HEK293 (cell line): ENCODE results near the gene TMEM145.
A peak's percentile ranks its signal among the peaks of the same experiment; 100 is the strongest.
"Not testable (repeated sequence)": the region's sequence is repeated elsewhere in the genome, so short reads cannot be mapped to it uniquely, and the experiment has no call there.

Experiments
- CTCF ChIA-PET: fragments of 350-600 bp; formaldehyde crosslinking; extraction: SDS; loops from one replicate; lab custom pipeline; 2021; ENCODE audit warnings: antibody characterized with exemption; lab: Yijun Ruan, JAX
- POLR2A ChIA-PET: fragments of 300-600 bp; formaldehyde crosslinking; extraction: SDS; loops from one replicate; lab custom pipeline; 2020; ENCODE audit warnings: antibody characterized with exemption, inconsistent platforms; lab: Yijun Ruan, JAX
- H3K27ac ChIP-seq: fragments of 200-500 bp; sonication (Bioruptor generic); 2 replicates; pipeline ENCODE4 v1.5.1; 2014; ENCODE audit warnings: low read depth, low read length, control low read depth, inconsistent platforms; ENCODE audit errors: extremely low read depth
- H3K36me3 ChIP-seq, 2 experiments: fragments of 200-500 bp in 1 of 2; sonication (Bioruptor generic) in 1 of 2; 1 replicate in 1 of 2; 2 replicates in 1 of 2; pipeline ENCODE4 v1.5.1; 2014 to 2017; ENCODE audit warnings: inconsistent platforms in 2 of 2, low read length in 2 of 2; ENCODE audit not compliant: control insufficient read depth in 2 of 2, insufficient read depth in 1 of 2
- H3K4me1 ChIP-seq: fragments of 200-500 bp; sonication (Bioruptor generic); 2 replicates; pipeline ENCODE4 v1.5.1; 2014; ENCODE audit warnings: mild to moderate bottlenecking, low read length, inconsistent platforms; ENCODE audit not compliant: control insufficient read depth, insufficient read depth
- H3K4me3 ChIP-seq: 2 replicates; pipeline ENCODE4 v1.5.1; 2011; ENCODE audit warnings: low read depth, mild to moderate bottlenecking, control low read depth, low read length, moderate library complexity
- H3K9me3 ChIP-seq: fragments of 200-500 bp; sonication (Bioruptor generic); 2 replicates; pipeline ENCODE4 v1.5.1; 2014; ENCODE audit warnings: low read depth, low read length, inconsistent platforms; ENCODE audit not compliant: control insufficient read depth, insufficient read depth
- KLF16 ChIP-seq: fragments of 450-650 bp; formaldehyde crosslinking; IDR thresholded peaks from 2 replicates; pipeline ENCODE4 v1.5.1; 2017; ENCODE audit warnings: missing biosample characterization, missing genetic modification characterization
- KLF7 ChIP-seq: fragments of 450-650 bp; formaldehyde crosslinking; IDR thresholded peaks from 2 replicates; pipeline ENCODE4 v1.5.1; 2016; ENCODE audit warnings: missing biosample characterization, missing genetic modification characterization, borderline replicate concordance
- SP2 ChIP-seq: fragments of 450-650 bp; formaldehyde crosslinking; IDR thresholded peaks from 2 replicates; pipeline ENCODE4 v1.5.1; 2016; ENCODE audit warnings: missing biosample characterization, missing genetic modification characterization
- TRIM28 ChIP-seq: IDR thresholded peaks from 2 replicates; pipeline ENCODE4 v1.6.1; 2011; ENCODE audit warnings: low read length, control low read depth, borderline replicate concordance
- WT1 ChIP-seq: fragments of 450-650 bp; formaldehyde crosslinking; IDR thresholded peaks from 2 replicates; pipeline ENCODE4 v1.5.1; 2016; ENCODE audit warnings: missing biosample characterization, missing genetic modification characterization
- ZBTB20 ChIP-seq: fragments of 450-650 bp; formaldehyde crosslinking; IDR thresholded peaks from 2 replicates; pipeline ENCODE4 v1.5.1; 2016; ENCODE audit warnings: missing biosample characterization, missing genetic modification characterization
- ZFP37 ChIP-seq: fragments of 450-650 bp; formaldehyde crosslinking; IDR thresholded peaks from 2 replicates; pipeline ENCODE4 v1.5.1; 2016; ENCODE audit warnings: missing biosample characterization, missing genetic modification characterization
- ZNF112 ChIP-seq: fragments of 450-650 bp; formaldehyde crosslinking; IDR thresholded peaks from 2 replicates; pipeline ENCODE4 v1.5.0; 2017; ENCODE audit warnings: missing biosample characterization, missing genetic modification characterization
- ZNF121 ChIP-seq: fragments of 450-650 bp; formaldehyde crosslinking; IDR thresholded peaks from 2 replicates; pipeline ENCODE4 v1.5.1; 2016; ENCODE audit warnings: missing biosample characterization, missing genetic modification characterization
- ZNF2 ChIP-seq: fragments of 450-650 bp; formaldehyde crosslinking; IDR thresholded peaks from 2 replicates; pipeline ENCODE4 v1.5.1; 2016; ENCODE audit warnings: missing biosample characterization, missing genetic modification characterization
- ZNF391 ChIP-seq: fragments of 450-650 bp; formaldehyde crosslinking; IDR thresholded peaks from 2 replicates; pipeline ENCODE4 v1.5.1; 2016; ENCODE audit warnings: low read depth, missing biosample characterization, missing genetic modification characterization, borderline replicate concordance
- ZNF48 ChIP-seq: fragments of 450-650 bp; formaldehyde crosslinking; IDR thresholded peaks from 2 replicates; pipeline ENCODE4 v1.5.1; 2016; ENCODE audit warnings: missing biosample characterization, missing genetic modification characterization
- ZNF510 ChIP-seq: fragments of 450-650 bp; formaldehyde crosslinking; IDR thresholded peaks from 2 replicates; pipeline ENCODE4 v1.5.1; 2018; ENCODE audit warnings: mild to moderate bottlenecking, missing genetic modification characterization, missing biosample characterization; ENCODE audit not compliant: insufficient replicate concordance
- ZNF707 ChIP-seq: fragments of 450-650 bp; formaldehyde crosslinking; IDR thresholded peaks from 2 replicates; pipeline ENCODE4 v1.5.1; 2016; ENCODE audit warnings: missing biosample characterization, missing genetic modification characterization
- ZNF791 ChIP-seq: fragments of 450-650 bp; formaldehyde crosslinking; IDR thresholded peaks from 2 replicates; pipeline ENCODE4 v1.5.1; 2016; ENCODE audit warnings: missing biosample characterization, missing genetic modification characterization
- ZSCAN30 ChIP-seq: fragments of 450-650 bp; IDR thresholded peaks from 2 replicates; pipeline ENCODE4 v1.5.1; 2018; ENCODE audit warnings: missing biosample characterization, mild to moderate bottlenecking, missing genetic modification characterization, moderate library complexity
- TF ChIP-seq, protein P1 (sequence below): fragments of 450-650 bp; IDR thresholded peaks from 2 replicates; pipeline ENCODE4 v1.5.1; 2018; ENCODE audit warnings: missing biosample characterization, mild to moderate bottlenecking, missing genetic modification characterization
- TF ChIP-seq, protein P2 (sequence below): fragments of 450-650 bp; formaldehyde crosslinking; IDR thresholded peaks from 2 replicates; pipeline ENCODE4 v1.5.1; 2016; ENCODE audit warnings: missing biosample characterization, missing genetic modification characterization
- TF ChIP-seq, protein P3 (sequence below): fragments of 450-650 bp; formaldehyde crosslinking; IDR thresholded peaks from 2 replicates; pipeline ENCODE4 v1.5.1; 2016; ENCODE audit warnings: missing biosample characterization, missing genetic modification characterization

Gene TMEM145

DNA sequence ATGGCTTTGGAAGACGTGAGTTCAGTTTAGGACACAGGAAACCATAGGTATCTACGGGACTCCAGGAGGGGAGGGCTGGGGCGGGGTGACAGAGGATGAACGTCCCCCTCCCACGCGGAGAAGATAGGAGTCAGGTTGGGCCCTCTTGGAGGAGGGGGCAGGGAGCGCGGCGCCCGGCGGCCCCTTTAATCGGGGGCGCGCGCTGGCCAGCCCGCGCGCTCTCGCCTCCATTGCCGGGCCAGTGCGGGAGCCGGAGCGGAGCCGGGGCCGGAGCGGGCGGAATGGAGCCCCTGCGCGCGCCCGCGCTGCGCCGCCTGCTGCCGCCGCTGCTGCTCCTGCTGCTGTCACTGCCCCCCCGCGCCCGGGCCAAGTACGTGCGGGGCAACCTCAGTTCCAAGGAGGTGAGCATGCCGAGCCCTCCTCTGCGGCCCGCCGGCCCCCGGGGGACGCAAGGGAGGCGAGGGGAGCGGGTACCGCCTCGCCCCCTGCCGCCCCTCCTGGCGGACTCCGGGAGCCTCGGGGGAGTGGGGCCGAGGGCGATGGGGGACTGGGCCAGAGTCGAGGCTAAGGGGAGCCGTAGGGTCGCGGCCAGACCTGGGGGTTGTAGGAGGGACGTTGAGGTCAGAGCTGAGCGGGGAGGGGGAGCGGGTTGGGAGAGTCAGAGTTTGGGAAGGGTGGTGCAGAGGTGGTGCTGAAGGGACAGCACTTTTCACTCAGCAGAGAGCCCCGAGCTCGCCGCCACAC lies at the start of gene TMEM145 (continued):
- TF ChIP-seq ZNF510 (tag by site-specific recombination) (no peak), ZNF707 (tag by site-specific recombination) (no peak), WT1 (tag by site-specific recombination) (no peak), SP2 (peak; percentile 28; the same call in 1 of the 2 replicates), ZSCAN30 (tag by site-specific recombination) (peak; percentile 89; the same call in 1 of the 2 replicates), ZFP37 (0 out of 2 replicates have a peak, but pooled peaks have one; percentile 20), KLF16 (tag by site-specific recombination) (peak; percentile 44; the same call in 1 of the 2 replicates)

DNA sequence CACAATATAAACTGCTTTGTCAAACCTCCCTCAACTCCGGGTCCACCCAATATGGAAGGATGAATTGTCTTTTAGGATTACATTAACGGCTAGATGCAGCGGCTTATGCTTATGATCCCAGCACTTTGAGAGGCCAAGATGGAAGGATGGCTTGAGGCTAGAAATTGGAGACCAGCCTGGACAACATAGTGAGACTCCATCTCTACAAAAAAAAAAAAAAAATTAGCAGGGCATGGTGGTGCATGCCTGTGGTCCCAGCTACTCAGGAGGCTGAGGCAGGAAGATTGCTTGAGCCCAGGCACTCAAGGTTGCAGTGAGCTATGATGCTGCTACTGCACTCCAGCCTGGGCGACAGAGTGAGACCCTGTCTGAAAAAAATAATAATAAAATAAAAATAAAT lies 47.0 kb upstream of the TMEM145 start:
- TF ChIP-seq ZNF121 (tag by site-specific recombination) = peak; percentile 97
- H3K9me3 ChIP-seq, POLR2A ChIA-PET, H3K27ac ChIP-seq, H3K36me3 ChIP-seq, H3K4me3 ChIP-seq: not testable (repeated sequence)
- CTCF ChIA-PET = interaction anchor here (1.2 to 1.7 kb wide), 2 partner anchors 13 to 16 kb away, joined by 3 read pairs; no protein-coding TSS in a partner anchor
- H3K4me1 ChIP-seq = peaks cover 16% of the 10 kb centered on the region

DNA sequence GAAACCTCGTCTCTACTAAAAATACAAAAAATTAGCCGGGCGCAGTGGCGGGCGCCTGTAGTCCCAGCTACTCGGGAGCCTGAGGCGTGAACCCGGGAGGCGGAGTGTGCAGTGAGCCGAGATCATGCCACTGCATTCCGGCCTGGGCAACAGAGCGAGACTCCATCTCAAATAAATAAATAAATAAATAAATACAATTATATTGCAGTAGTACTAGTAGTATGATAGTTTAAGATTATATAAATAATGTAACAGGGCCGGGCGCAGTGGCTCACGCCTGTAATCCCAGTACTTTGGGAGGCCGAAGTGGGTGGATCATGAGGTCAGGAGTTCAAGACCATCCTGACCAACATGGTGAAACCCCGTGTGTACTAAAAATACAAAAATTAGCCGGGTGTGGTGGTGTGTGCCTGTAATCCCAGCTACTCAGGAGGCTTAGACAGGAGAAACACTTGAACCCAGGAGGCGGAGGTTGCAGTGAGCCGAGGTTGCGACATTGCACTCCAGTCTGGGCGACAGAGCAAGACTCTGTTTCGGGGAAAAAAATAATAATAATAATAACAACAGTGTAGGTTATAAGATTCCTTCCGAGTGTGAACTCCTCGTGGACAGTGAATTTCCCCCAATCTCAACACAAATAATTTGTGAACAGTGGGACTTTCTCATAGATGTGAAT lies 46.0 kb upstream of the TMEM145 start:
- CTCF ChIA-PET = interaction anchor here (0.6 to 2.0 kb wide), 6 partner anchors 12 to 155 kb away, joined by 3 to 10 read pairs (median 3); no protein-coding TSS in a partner anchor
- not testable (repeated sequence) for H3K4me3 ChIP-seq
- TF ChIP-seq, protein P1, sequence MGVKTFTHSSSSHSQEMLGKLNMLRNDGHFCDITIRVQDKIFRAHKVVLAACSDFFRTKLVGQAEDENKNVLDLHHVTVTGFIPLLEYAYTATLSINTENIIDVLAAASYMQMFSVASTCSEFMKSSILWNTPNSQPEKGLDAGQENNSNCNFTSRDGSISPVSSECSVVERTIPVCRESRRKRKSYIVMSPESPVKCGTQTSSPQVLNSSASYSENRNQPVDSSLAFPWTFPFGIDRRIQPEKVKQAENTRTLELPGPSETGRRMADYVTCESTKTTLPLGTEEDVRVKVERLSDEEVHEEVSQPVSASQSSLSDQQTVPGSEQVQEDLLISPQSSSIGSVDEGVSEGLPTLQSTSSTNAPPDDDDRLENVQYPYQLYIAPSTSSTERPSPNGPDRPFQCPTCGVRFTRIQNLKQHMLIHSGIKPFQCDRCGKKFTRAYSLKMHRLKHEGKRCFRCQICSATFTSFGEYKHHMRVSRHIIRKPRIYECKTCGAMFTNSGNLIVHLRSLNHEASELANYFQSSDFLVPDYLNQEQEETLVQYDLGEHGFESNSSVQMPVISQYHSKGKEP = 0 out of 2 replicates have a peak, but pooled peaks have one; percentile 5
- 0 out of 2 replicates have a peak, but pooled peaks have one; percentile 4 for TF ChIP-seq KLF7 (tag by site-specific recombination)

DNA sequence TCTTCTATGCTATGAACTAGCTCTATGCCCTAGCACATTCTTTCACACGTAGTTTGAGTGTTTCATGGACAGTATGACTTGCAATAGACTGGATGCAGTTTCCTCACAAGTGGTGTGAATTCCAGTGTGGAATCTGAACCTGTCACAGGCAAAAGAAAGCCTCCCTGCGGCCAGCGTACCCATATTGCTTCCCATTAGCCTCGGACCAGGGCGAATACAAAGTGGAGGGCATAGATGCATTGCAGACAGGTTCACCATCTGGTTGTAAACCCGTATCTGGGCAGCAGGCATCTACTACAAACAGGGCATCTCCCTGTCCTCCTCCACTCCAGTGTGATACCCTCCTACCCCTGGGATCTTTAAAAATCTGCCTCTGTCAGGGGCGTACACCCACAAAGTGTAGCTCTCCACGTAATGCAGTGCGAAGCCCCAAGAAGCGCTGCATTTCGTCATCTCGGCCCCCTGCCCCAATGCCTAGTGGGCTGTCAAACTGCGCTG lies 45.4 kb upstream of the TMEM145 start:
- peaks cover 16% of the 10 kb centered on the region for H3K4me1 ChIP-seq
- H3K4me3 ChIP-seq = peak overlapping the region; percentile 43
- CTCF ChIA-PET = interaction anchor here (0.6 to 2.0 kb wide), 5 partner anchors 22 to 155 kb away, joined by 3 to 10 read pairs (median 3); no protein-coding TSS in a partner anchor
- POLR2A ChIA-PET = interaction anchor here (0.9 to 1.7 kb wide), 7 partner anchors 10 to 24 kb away, joined by 3 to 8 read pairs (median 6); partner anchors contain the start of gene GSK3A
- H3K27ac ChIP-seq = peak overlapping the region; percentile 98
- H3K36me3 ChIP-seq = peaks cover 0 to 15% of the 10 kb centered on the region in 2 experiments; a peak in 1 of 3 replicates
- H3K9me3 ChIP-seq = no peaks in the 10 kb centered on the region
- TF ChIP-seq ZNF2 (tag by site-specific recombination) (no peak), ZNF791 (0 out of 2 replicates have a peak, but pooled peaks have one; percentile 24), ZNF48 (no peak), ZNF121 (tag by site-specific recombination) (0 out of 2 replicates have a peak, but pooled peaks have one; percentile 58), TRIM28 (no peak), ZNF391 (tag by site-specific recombination) (no peak), ZBTB20 (tag by site-specific recombination) (peak; percentile 64), ZNF112 (tag by site-specific recombination) (no peak)
- TF ChIP-seq, protein P2, sequence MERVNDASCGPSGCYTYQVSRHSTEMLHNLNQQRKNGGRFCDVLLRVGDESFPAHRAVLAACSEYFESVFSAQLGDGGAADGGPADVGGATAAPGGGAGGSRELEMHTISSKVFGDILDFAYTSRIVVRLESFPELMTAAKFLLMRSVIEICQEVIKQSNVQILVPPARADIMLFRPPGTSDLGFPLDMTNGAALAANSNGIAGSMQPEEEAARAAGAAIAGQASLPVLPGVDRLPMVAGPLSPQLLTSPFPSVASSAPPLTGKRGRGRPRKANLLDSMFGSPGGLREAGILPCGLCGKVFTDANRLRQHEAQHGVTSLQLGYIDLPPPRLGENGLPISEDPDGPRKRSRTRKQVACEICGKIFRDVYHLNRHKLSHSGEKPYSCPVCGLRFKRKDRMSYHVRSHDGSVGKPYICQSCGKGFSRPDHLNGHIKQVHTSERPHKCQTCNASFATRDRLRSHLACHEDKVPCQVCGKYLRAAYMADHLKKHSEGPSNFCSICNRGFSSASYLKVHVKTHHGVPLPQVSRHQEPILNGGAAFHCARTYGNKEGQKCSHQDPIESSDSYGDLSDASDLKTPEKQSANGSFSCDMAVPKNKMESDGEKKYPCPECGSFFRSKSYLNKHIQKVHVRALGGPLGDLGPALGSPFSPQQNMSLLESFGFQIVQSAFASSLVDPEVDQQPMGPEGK (tag by site-specific recombination) = no peak
- TF ChIP-seq, protein P3, sequence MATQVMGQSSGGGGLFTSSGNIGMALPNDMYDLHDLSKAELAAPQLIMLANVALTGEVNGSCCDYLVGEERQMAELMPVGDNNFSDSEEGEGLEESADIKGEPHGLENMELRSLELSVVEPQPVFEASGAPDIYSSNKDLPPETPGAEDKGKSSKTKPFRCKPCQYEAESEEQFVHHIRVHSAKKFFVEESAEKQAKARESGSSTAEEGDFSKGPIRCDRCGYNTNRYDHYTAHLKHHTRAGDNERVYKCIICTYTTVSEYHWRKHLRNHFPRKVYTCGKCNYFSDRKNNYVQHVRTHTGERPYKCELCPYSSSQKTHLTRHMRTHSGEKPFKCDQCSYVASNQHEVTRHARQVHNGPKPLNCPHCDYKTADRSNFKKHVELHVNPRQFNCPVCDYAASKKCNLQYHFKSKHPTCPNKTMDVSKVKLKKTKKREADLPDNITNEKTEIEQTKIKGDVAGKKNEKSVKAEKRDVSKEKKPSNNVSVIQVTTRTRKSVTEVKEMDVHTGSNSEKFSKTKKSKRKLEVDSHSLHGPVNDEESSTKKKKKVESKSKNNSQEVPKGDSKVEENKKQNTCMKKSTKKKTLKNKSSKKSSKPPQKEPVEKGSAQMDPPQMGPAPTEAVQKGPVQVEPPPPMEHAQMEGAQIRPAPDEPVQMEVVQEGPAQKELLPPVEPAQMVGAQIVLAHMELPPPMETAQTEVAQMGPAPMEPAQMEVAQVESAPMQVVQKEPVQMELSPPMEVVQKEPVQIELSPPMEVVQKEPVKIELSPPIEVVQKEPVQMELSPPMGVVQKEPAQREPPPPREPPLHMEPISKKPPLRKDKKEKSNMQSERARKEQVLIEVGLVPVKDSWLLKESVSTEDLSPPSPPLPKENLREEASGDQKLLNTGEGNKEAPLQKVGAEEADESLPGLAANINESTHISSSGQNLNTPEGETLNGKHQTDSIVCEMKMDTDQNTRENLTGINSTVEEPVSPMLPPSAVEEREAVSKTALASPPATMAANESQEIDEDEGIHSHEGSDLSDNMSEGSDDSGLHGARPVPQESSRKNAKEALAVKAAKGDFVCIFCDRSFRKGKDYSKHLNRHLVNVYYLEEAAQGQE (tag by site-specific recombination) = 0 out of 2 replicates have a peak, but pooled peaks have one; percentile 35

More for the DNA sequence above, 46.0 kb upstream of the TMEM145 start:
- not testable (repeated sequence) for H3K36me3 ChIP-seq, H3K27ac ChIP-seq, H3K9me3 ChIP-seq
- POLR2A ChIA-PET = interaction anchor here (0.9 to 1.7 kb wide), 7 partner anchors 9 to 24 kb away, joined by 3 to 8 read pairs (median 6); partner anchors contain the start of gene GSK3A
- H3K4me1 ChIP-seq = peaks cover 16% of the 10 kb centered on the region
